ENCODE measurements around the gene ARAP2. TPM values are rescaled to one million over a fixed set of nuclear protein-coding genes. Genes with fewer than 3 reads are reported as not detected.

ARAP2 gene
- polyA plus RNA-seq, 1 experiment = not detected

GRCh38 chr4:36081185-36081584 is 163.1 kb downstream of the ARAP2 start:
- H3K27me3 ChIP-seq (ENCODE audit: control insufficient read depth, insufficient read depth, low read length) = no peaks in the 10 kb centered on the region
- H3K36me3 ChIP-seq (ENCODE audit: control insufficient read depth, insufficient read depth, low read length) = no peaks in the 10 kb centered on the region
- no peak for DNase-seq (ENCODE audit: low read depth)
- CTCF ChIA-PET = no interaction called here
- no peak for TF ChIP-seq CTCF (IDR thresholded peaks at IDR 0.05; ENCODE audit: insufficient read depth, low read depth, low read length)
- no peak overlapping the region for H3K4me3 ChIP-seq (ENCODE audit: low read depth, low read length)
- POLR2A ChIA-PET = no interaction called here

GRCh38 chr4:36079666-36080065 is 164.6 kb downstream of the ARAP2 start:
- ChIA-PET POLR2A (no interaction called here), CTCF (no interaction called here)
- TF ChIP-seq CTCF (IDR thresholded peaks at IDR 0.05; ENCODE audit: insufficient read depth, low read depth, low read length) = no peak
- no peak for DNase-seq (ENCODE audit: low read depth)
- Histone ChIP-seq H3K4me3 (ENCODE audit: low read depth, low read length) (no peak overlapping the region), H3K36me3 (ENCODE audit: control insufficient read depth, insufficient read depth, low read length) (no peaks in the 10 kb centered on the region), H3K27me3 (ENCODE audit: control insufficient read depth, insufficient read depth, low read length) (no peaks in the 10 kb centered on the region)

- CTCF ChIA-PET = no interaction called here
- no peaks in the 10 kb centered on the region for H3K36me3 ChIP-seq (ENCODE audit: control insufficient read depth, insufficient read depth, low read length)
- DNase-seq (ENCODE audit: low read depth) = no peak
- no peaks in the 10 kb centered on the region for H3K27me3 ChIP-seq (ENCODE audit: control insufficient read depth, insufficient read depth, low read length)
- no peak overlapping the region for H3K4me3 ChIP-seq (ENCODE audit: low read depth, low read length)
- POLR2A ChIA-PET = no interaction called here
- no peak for TF ChIP-seq CTCF (IDR thresholded peaks at IDR 0.05; ENCODE audit: insufficient read depth, low read depth, low read length)
Observed at GRCh38 chr4:36078319-36078718, 166.0 kb downstream of the ARAP2 start.

GRCh38 chr4:36072529-36072928 is 171.8 kb downstream of the ARAP2 start:
- H3K36me3 ChIP-seq (ENCODE audit: control insufficient read depth, insufficient read depth, low read length) = no peaks in the 10 kb centered on the region
- DNase-seq (ENCODE audit: low read depth) = no peak
- no peak for TF ChIP-seq CTCF (IDR thresholded peaks at IDR 0.05; ENCODE audit: insufficient read depth, low read depth, low read length)
- H3K27me3 ChIP-seq (ENCODE audit: control insufficient read depth, insufficient read depth, low read length) = no peaks in the 10 kb centered on the region
- ChIA-PET POLR2A (no interaction called here), CTCF (no interaction called here)
- no peak overlapping the region for H3K4me3 ChIP-seq (ENCODE audit: low read depth, low read length)

GRCh38 chr4:36067116-36067515 is 177.2 kb downstream of the ARAP2 start:
- no peak for TF ChIP-seq CTCF (IDR thresholded peaks at IDR 0.05; ENCODE audit: insufficient read depth, low read depth, low read length)
- ChIA-PET POLR2A (no interaction called here), CTCF (no interaction called here)
- no peak for DNase-seq (ENCODE audit: low read depth)
- H3K4me3 ChIP-seq (ENCODE audit: low read depth, low read length) = no peak overlapping the region
- no peaks in the 10 kb centered on the region for H3K36me3 ChIP-seq (ENCODE audit: control insufficient read depth, insufficient read depth, low read length)
- no peaks in the 10 kb centered on the region for H3K27me3 ChIP-seq (ENCODE audit: control insufficient read depth, insufficient read depth, low read length)

Data from BJ (cell line).